IPS-18c (cell line): ENCODE results near the gene TSHZ3.

ENCODE experiments used
- H3K4me3 ChIP-seq: 2 replicates; pipeline ENCODE4 v1.7.0; 2013; ENCODE audit warnings: low read depth, mild to moderate bottlenecking, low read length, moderate library complexity; ENCODE audit not compliant: insufficient read depth
- H3K9me3 ChIP-seq: one replicate; pipeline ENCODE4 v1.6.1; 2013; ENCODE audit warnings: mild to moderate bottlenecking, low read length, moderate library complexity; ENCODE audit not compliant: control insufficient read depth, insufficient read depth

TSHZ3 gene

GRCh38 chr19:31283701-31284100 lies 65.5 kb downstream of the TSHZ3 start:
- Histone ChIP-seq H3K4me3 (no peak overlapping the region), H3K9me3 (no peaks in the 10 kb centered on the region)

DNA sequence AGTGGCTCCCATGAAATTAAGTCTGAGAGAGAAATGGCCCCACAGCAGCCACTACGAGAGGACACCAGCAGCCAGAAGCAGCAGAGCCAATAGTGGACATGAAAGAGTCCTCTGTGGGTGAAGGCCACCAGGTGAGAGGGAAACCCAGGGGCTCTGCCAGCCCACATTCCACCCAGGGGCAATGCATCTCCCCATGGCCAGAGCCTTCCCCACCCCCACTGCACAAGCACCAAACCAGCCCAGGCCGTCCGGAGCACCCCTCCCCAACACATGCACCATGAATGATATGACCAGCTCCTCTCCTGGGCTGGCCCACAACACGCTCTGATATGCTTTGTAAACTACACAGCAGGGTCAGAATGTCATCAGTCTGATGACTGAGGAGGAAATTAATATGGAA lies 66.9 kb downstream of the TSHZ3 start:
- H3K4me3 ChIP-seq, result no peak overlapping the region
- H3K9me3 ChIP-seq, result no peaks in the 10 kb centered on the region

GRCh38 chr19:31280287-31281006 lies 68.8 kb downstream of the TSHZ3 start:
- Histone ChIP-seq H3K9me3 (no peaks in the 10 kb centered on the region), H3K4me3 (no peak overlapping the region)

DNA sequence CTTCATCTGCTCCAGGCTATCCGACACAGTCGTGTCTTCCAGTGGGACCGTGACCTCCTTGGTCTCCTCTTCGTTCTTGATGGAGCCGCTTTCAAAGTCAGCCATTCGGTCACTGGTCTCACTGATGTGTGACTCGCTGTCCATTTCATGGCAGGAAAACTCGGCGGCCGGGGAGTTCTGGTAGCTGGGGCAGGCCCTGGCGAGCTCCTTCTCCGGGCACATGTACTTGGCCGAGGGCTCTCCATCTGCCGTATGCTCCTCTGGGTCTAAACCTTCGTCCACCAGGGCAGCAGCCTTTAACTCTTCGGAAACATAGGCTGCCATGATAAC lies 69.8 kb downstream of the TSHZ3 start:
- Histone ChIP-seq H3K9me3 (no peaks in the 10 kb centered on the region), H3K4me3 (no peak overlapping the region)

DNA sequence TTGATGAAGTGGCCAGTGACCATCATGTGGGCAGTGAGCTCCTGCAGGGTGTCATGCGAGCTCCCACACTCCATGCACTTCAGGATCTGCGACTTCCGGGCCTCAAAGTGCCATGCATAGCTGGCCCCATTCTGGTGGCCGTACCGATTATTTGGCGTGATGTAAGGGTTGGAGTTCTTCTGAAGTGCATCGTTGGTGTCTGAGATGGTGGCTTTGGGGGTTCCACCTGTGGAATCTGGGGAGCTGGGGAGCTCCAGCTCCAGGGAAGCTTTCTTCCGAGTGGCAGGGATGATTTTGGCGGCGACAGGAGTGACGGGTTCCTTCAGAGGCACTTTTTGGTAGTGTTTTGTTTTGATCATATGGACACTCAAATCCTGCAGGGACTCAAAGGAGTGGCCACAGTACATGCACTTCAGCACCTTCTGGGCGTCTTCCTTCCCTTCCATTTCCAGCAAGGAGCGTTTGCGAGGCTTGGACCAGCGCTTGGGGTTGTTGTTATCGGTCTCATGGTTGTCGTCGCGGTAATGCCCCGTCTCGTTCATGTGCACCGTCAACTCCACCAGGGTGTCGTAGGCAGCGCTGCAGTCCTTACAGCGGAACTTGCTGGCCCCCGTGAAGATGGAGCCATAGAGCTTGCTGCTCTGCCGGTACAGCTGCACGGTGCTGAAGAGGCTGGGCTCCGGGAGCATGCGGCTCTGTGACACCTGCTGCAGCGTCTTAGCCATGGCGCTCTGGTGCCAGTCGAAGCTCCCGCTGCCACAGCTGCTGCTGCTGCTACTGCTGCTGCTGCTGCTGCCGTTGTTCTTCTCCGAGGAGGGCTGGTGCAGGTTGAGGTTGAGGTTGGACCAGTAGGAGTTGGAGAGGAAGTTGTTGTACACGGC lies 70.4 kb downstream of the TSHZ3 start:
- Histone ChIP-seq H3K4me3 (no peak overlapping the region), H3K9me3 (no peaks in the 10 kb centered on the region)

GRCh38 chr19:31277516-31277915 lies 71.7 kb downstream of the TSHZ3 start:
- H3K9me3 ChIP-seq, result no peaks in the 10 kb centered on the region
- H3K4me3 ChIP-seq, result no peak overlapping the region

GRCh38 chr19:31276831-31277230 lies 72.4 kb downstream of the TSHZ3 start:
- H3K4me3 ChIP-seq, result no peak overlapping the region
- H3K9me3 ChIP-seq, result no peaks in the 10 kb centered on the region

DNA sequence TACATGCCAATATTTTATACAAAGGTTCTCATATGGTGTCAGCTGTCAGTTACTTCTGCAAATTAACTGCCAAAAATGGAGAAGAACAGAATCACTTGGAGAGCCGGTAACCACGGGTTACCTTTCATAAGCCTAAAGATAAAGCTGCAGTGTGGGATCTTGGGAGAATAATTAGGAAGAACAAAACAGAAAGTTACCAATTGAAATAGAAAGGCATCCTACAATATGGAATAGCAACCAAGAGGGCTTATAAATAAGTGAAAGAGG lies 74.2 kb downstream of the TSHZ3 start:
- H3K4me3 ChIP-seq, result no peak overlapping the region
- no peaks in the 10 kb centered on the region for H3K9me3 ChIP-seq

GRCh38 chr19:31274251-31275067 lies 74.8 kb downstream of the TSHZ3 start:
- no peak overlapping the region for H3K4me3 ChIP-seq
- H3K9me3 ChIP-seq, result no peaks in the 10 kb centered on the region

GRCh38 chr19:31272583-31273106 lies 76.6 kb downstream of the TSHZ3 start:
- no peak overlapping the region for H3K4me3 ChIP-seq
- no peaks in the 10 kb centered on the region for H3K9me3 ChIP-seq

- Histone ChIP-seq H3K4me3 (no peak overlapping the region), H3K9me3 (no peaks in the 10 kb centered on the region)
Measured at GRCh38 chr19:31271306-31271911, 77.8 kb downstream of the TSHZ3 start.

- Histone ChIP-seq H3K9me3 (no peaks in the 10 kb centered on the region), H3K4me3 (no peak overlapping the region)
Measured at GRCh38 chr19:31270897-31271296, 78.3 kb downstream of the TSHZ3 start.

DNA sequence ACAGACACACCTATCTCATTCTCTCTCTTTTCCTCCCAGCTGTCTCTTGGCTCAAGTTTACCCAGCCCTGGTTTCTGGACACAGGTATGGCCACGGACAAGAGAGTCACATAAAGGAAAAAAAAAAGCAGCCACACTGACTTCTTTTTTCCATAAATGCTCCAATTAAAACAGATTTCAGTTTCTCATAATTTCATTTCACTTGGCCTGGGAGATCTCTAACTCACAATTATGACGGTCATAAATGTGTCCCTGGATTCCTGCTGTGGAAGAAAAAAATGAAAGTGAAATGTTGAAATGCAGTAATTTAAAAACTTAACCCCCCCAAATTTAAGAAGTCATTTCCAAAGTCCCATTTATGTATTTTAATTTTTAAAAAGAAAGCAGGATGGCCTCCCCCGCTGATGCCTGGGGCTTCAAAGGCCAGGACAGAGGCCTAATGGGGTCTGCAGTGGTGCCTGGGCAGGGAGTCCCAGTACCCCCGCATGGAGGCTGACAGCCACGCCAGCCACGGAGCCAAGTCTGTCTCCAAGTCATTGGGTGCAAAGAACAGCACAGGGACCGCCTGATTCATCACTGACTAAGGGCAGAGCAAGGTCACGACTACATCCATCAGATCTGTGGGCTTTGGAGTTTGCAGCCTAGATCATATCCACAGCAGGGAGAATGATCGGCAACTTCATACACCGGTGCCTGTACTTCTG lies 79.7 kb downstream of the TSHZ3 start:
- Histone ChIP-seq H3K9me3 (no peaks in the 10 kb centered on the region), H3K4me3 (no peak overlapping the region)

DNA sequence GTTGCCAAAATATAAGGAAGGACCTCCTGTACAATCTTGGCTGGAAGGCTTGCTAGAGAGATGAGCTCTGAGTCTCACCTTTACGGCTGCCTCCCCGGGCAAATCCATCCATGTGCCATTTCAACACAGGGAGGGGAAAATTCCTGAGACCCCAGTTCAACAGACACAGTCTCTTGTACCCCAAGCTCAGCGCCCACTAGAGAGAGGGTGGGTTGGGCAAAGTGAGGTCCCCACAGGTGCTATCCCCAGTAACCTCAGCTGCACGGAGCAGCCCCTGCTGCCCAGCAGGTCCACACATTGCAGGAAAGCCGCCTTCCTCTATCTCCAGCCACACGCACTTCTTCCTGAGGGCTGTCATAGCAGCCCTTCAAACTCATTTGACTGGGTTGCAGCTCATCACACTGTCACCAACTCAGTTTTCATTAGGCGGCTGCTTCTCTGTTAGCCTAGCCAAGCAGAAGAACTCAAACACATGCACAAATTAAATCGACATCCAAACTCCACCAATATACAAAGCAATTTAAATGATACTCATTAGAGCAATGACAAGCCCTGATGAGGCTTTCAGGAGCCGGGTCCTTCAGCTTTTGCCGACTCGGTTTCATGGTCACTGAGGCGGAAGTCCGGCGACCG lies 80.4 kb downstream of the TSHZ3 start:
- H3K9me3 ChIP-seq, result no peaks in the 10 kb centered on the region
- H3K4me3 ChIP-seq, result no peak overlapping the region

GRCh38 chr19:31266731-31267130 lies 82.5 kb downstream of the TSHZ3 start:
- Histone ChIP-seq H3K4me3 (no peak overlapping the region), H3K9me3 (no peaks in the 10 kb centered on the region)

DNA sequence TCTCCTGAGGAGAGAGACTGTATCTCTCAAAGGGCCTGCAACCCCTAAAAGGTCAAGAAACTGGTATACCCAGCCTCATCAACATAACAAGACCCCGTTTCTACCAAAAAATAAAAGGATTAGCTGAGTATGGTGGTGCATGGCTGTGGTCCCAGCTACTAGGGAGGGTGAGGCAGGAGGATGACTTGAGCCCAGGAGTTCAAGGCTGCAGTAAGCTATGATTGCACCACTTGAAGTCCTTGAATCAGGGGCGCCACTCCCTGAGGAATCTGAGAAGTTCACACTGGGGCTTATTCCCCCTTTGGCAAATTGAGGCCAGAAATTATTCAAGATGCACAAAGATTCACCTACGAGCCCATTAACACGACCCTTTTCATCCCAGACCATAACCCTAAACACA lies 83.0 kb downstream of the TSHZ3 start:
- H3K4me3 ChIP-seq, result no peak overlapping the region
- no peaks in the 10 kb centered on the region for H3K9me3 ChIP-seq
